ENCODE data around the gene SELENON.

SELENON gene

DNA sequence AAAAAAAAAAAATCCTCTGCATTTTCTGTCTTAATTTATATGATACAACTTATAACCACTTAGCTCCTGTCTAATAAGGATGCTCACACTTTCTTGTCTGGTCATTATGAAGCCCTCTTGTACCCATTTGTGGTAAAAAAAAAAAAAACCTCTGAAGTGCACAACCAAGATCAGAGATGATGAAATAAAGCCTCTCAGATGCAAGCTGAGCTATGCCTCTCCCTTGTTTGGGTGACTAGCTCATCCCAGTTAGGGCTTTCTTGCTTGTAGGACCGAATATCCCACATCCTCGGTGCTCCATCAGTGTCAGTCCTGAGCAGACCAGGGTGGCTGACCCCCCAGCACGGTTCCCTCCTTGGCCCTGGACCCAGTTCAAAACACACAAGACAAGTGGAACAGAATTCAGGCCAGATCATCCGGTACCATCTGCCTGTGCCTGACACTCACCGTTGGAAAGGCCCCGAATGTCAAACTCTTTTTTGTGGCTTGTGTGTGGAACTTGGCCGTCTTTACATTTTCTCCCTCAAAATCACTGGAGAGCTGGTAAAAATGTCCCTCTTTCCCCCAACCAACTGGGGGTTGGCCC lies 6.3 kb upstream of the SELENON start:
- no peak for DNase-seq

GRCh38 chr1:25794325-25794724 lies 5.7 kb upstream of the SELENON start:
- DNase-seq, result no peak

DNA sequence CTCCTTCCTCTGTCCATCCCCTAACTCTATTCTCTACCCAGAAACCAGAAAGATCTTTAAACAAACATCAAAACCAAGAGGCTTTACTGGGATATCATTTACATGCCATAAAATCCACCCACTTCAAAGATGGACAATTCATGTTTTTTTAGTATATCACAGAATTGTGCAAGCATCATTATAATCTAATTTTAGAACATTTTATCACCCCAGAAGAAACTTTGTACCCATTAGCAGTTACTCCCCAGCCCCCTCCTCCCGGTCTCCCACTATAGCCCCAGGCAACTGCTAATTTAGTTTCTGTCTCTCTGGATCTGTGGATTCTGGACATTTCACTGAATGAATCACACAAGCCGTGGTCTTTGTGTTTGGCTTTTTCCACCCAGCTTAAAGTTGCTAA lies 4.8 kb upstream of the SELENON start:
- DNase-seq, result no peak

DNA sequence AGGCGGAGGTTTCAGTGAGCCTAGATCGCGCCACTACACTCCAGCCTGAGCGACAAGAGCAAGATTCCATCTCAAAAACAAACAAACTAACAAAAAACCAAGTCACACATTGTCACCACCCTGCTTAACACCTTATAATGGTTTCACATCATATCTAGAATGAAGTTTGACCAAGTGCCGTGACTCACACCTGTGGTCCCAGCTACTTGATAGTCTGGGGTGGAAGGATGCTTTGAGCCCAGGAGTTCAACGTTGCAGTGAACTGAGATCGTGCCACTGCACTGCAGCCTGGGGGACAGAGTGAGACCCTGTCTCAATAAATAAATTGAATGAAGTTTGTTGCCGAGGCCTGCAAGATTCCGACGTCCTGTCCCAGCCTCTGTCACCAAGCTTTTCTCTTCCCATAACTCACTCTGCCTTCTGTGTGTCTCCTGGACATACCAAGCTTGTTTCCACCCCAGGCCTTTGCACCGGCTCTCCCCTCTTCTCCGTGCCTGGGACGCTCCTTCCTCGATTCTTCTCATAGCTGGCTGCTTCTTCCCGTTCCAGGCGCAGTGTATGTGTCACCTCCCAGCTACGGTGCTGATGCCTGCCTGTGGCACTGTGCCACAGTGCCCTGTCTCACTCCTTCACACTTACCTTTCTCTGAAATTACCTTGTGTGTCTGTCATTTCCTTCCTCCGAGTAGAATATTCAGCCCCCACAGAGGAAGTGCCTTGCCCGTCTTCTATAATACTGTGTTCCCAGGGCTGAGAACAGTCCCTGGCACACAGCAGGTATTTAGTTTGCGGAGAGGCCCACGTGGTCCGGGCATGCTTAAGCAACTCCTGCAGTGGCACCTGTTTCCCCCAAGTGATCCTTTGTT lies 3.8 kb upstream of the SELENON start:
- DNase-seq, result no peak

GRCh38 chr1:25796811-25797458 lies 3.1 kb upstream of the SELENON start:
- peak; percentile 33 for DNase-seq

- DNase-seq, result no peak
Measured at GRCh38 chr1:25797939-25798338, 2.1 kb upstream of the SELENON start.

GRCh38 chr1:25798666-25799351 lies 1.2 kb upstream of the SELENON start:
- no peak for DNase-seq

GRCh38 chr1:25799352-25799934 lies 550 bp upstream of the SELENON start:
- DNase-seq, result no peak

- DNase-seq, result no peak
Measured at GRCh38 chr1:25800703-25801377, 847 bp downstream of the SELENON start.

DNA sequence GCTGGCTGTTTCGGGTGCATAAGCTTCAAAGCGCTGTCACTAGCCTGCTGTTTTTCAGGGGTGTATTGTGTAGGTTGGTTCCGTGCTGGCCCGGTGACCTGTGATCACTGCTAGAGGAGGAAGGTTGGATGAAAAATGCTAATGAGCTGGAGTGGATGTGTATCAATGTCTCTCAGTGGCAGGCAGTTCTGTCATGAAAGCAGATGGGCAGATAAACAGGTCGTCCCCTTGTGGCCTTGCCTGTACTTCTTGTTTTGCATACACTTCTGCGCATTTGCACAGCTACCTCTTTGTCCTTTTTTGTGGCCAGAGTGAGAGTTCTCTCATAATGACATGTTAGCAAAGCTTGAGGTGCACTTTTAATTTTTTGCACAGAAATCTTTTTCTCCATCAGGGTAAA lies 2.9 kb downstream of the SELENON start:
- DNase-seq, result no peak

DNA sequence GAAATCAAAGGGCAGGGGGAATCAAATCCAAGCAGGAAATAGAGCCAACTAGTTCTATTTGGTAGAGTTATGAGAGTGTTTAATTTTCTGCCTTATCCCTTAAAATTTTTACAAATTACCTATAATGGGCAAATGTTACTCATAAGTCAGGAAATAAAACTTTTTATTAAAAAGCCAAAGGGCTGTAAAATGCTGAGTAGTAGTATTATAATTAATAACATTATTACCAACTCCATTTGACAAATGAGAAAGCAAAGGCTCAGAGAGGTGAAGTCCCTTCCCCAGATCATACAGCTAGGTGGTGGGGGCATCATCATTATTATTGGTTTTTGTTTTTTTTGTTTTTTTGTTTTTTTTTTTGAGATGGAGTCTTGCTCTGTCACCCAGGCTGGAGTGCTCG lies 3.4 kb downstream of the SELENON start:
- DNase-seq, result no peak

DNA sequence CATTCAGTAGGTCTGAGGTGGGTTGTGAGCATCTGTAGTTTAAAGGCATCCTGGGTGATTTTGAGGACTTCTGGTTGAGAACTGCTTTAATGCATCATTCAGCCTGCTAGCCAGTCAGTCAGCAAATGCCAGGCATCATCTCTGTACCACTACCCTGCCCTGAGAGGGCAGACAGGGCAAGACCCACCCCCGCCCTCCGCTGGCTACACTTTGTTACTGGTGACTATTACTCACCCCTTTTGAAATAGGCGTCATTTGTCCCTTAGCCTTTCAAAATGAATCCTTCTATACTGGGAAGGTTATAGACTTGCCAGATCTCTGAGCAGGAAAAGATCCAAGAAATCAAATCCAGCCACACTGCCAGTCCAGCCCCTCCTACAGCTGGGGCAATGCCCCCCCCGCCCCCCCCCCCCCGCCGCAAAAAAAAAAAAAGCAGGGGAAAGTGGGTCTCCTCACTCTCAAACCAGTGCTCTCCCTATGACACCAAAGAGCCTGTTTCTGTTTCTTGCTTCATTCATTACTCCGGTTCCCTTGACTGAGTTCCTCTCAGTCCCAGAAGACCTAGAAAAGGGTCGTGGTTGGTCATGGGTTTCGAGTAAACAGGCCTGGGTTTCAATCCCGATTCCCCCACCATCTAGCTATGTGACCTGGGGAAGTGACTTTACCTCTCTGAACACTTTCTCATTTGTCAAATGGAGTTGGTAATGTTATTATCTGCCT lies 4.4 kb downstream of the SELENON start:
- no peak for DNase-seq

DNA sequence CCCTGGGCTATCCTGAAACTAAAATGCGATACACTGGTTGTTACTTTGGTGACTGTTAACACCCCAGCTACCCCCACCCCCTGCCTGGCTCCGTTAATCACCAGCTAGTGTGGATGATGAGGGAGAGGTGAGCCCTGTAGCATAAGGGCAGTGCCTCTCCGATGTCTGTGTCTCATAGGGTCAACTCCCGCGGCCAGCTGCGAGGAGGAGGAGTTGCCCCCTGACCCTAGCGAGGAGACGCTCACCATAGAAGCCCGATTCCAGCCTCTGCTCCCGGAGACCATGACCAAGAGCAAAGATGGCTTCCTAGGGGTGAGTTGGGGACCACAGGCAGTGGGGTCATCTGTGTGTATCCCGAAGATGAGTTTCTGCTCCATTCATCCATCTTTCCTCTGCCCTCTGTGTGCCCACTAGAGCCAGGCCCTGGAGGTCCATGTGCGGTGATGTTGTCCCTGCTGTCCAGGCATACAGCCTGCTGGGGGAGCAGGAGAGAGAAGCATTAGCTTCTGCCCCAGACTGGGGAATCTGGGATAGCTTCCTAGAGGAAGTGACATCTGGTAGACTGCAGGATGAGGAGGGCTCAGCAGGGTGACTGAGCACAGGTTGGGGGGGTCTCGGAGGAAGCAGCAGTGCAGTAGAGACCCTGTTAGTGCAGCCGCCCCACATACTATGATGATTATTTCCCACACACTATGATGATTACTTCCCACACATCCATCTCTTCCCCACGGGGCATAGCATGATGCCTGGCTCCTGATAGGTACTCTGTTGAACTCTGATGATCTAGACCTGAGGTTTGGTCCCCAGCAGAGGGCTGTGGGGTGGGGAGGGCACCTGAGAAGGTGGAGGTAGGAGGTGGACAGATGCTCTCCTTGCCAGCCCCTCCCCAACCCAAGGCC lies 5.2 kb downstream of the SELENON start:
- DNase-seq, result no peak

DNA sequence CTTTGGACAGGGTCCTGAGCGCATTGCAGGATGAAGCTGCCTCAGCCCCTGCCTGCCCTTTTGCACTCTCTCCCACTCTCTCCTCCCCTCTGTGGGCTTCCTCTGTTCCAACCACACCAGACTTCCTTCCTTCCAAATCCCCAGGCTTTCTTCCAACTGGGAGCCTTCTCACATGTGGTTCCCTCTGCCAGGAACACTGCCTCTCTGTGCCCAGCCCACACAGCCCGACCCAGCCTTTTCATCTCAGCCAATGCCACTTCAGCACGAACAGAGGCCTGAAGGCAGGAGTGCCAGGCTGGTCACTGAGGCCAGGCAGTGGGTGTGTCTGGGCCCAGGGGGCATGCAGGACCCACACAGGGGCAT lies 5.9 kb downstream of the SELENON start:
- no peak for DNase-seq

DNA sequence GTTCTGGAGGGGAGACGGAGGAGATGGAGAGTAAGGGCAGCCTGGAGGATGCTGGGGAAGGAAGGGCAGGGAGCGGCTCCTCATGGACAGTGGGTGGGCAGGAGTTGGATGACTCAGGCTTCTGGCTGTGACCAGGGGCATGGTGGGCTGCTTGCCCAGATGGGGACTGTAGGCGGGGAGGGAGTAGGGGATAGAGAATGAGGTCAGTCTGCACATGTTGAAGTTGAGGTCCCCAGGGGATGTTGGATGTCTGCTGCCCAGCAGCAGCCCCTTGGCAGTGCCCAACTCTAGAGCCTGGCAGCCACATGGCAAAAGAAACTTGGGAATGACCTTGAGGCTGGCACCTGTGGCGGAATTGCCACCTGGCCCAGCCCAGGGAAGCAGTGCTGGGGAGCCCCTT lies 6.4 kb downstream of the SELENON start:
- DNase-seq, result no peak

- no peak for DNase-seq
Measured at GRCh38 chr1:25807480-25808390, 7.7 kb downstream of the SELENON start.

- DNase-seq, result no peak
Measured at GRCh38 chr1:25808481-25809244, 8.7 kb downstream of the SELENON start.

DNA sequence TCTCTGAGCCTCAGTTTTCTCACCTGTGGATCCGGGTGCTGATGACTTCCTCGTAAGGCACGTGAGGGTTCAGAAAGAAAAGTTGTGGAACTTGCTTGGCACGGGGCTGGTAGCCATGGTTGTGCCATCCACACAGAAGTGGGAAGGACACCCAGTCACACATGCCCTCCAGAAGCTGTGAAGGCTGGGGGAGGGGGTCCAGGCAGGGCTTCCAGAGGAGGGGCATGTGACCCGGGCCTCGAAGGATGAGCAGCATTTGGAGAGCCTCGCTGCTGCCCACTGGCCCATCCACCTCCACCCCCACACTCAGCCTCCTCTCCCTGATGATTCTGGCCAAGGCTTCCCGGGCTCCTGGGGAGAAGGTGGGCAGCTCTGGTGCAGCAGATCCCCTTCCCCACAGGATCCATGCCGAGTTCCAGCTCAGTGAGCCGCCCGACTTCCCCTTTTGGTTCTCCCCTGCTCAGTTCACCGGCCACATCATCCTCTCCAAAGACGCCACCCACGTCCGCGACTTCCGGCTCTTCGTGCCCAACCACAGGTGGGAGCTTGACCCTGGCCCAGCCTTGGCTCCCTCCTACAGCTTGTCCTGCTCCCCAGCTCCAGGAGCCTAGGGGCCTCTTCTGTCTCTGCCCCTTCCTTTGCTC lies 9.4 kb downstream of the SELENON start:
- no peak for DNase-seq

All from T1000 (cell line).